OCI-LY7 (cell line): ENCODE data around the gene TBCEL. TPM values are rescaled to one million over a fixed set of nuclear protein-coding genes. Genes with fewer than 3 reads are reported as not detected.

Experiments
- BruUV-seq: library from RNA; stranded (reverse); fragments of 400-500 nt; replicated peaks from 2 replicates; lab custom pipeline; 2021; lab: Mats Ljungman, UMichigan
- CTCF ChIA-PET: fragments of 300-600 bp; sonication (Branson Sonifier 250); formaldehyde crosslinking; loops from one replicate; lab custom pipeline; 2022; ENCODE audit warnings: antibody characterized with exemption; ENCODE audit not compliant: unreplicated experiment; lab: Charles Lee
- POLR2A ChIA-PET: fragments of 300-600 bp; sonication (Branson Sonifier 250); formaldehyde crosslinking; loops from one replicate; lab custom pipeline; 2022; ENCODE audit warnings: antibody characterized with exemption; lab: Charles Lee
- DNase-seq: peaks from one replicate; pipeline ENCODE4 v3.0.0-alpha.2; 2015; ENCODE audit warnings: low spot score
- H2AFZ ChIP-seq: fragments of 200-600 bp; sonication (generic), shearing (Covaris generic); 2 replicates; pipeline ENCODE4 v1.6.1; 2014; ENCODE audit warnings: mild to moderate bottlenecking, antibody characterized with exemption, low read length, moderate library complexity
- H3K27ac ChIP-seq: fragments of 200-600 bp; sonication (generic); 2 replicates; pipeline ENCODE4 v1.5.1; 2014; ENCODE audit warnings: mixed run types, low read depth, mild to moderate bottlenecking, moderate library complexity, low read length, inconsistent platforms; ENCODE audit not compliant: poor library complexity, severe bottlenecking
- H3K36me3 ChIP-seq: fragments of 200-600 bp; sonication (generic); 2 replicates; pipeline ENCODE4 v1.6.1; 2014; ENCODE audit warnings: mild to moderate bottlenecking, antibody characterized with exemption, low read length, moderate library complexity, mixed read lengths; ENCODE audit not compliant: insufficient read depth
- H3K4me1 ChIP-seq: fragments of 200-600 bp; sonication (generic); 2 replicates; pipeline ENCODE4 v1.5.1; 2014; ENCODE audit warnings: mild to moderate bottlenecking, low read length; ENCODE audit not compliant: insufficient read depth, poor library complexity, severe bottlenecking
- H3K4me2 ChIP-seq: fragments of 200-600 bp; sonication (generic); 2 replicates; pipeline ENCODE4 v1.6.1; 2014; ENCODE audit warnings: mild to moderate bottlenecking, low read length
- H3K4me3 ChIP-seq: fragments of 200-600 bp; sonication (generic); 2 replicates; pipeline ENCODE4 v1.5.1; 2014; ENCODE audit warnings: mild to moderate bottlenecking, low read depth, low read length; ENCODE audit not compliant: poor library complexity, severe bottlenecking
- H3K79me2 ChIP-seq: fragments of 200-600 bp; sonication (generic); 2 replicates; pipeline ENCODE4 v1.6.1; 2016; ENCODE audit warnings: low read depth, mild to moderate bottlenecking, low read length, moderate library complexity, mixed read lengths; ENCODE audit not compliant: insufficient read depth
- H3K9me2 ChIP-seq: fragments of 200-600 bp; sonication (generic); 2 replicates; pipeline ENCODE4 v1.6.1; 2016; ENCODE audit warnings: mild to moderate bottlenecking, low read length, mixed read lengths; ENCODE audit not compliant: insufficient read depth
- H3K9me3 ChIP-seq: fragments of 200-600 bp; sonication (generic); 2 replicates; pipeline ENCODE4 v1.6.1; 2014; ENCODE audit warnings: mild to moderate bottlenecking, mixed run types, low read length, mixed read lengths
- H4K20me1 ChIP-seq: fragments of 200-600 bp; sonication (generic); 2 replicates; pipeline ENCODE4 v1.6.1; 2014; ENCODE audit warnings: mild to moderate bottlenecking, antibody characterized with exemption, low read length, moderate library complexity, mixed read lengths; ENCODE audit not compliant: insufficient read depth
- CTCF ChIP-seq: fragments of 200-600 bp; sonication (generic); conservative IDR thresholded peaks from 2 replicates; pipeline ENCODE4 v1.5.1; 2014; ENCODE audit warnings: mild to moderate bottlenecking, antibody characterized with exemption, low read length, moderate library complexity, mixed read lengths
- EZH2phosphoT487 ChIP-seq: fragments of 200-600 bp; sonication (generic); IDR thresholded peaks from 2 replicates; pipeline ENCODE4 v1.6.1; 2018; ENCODE audit warnings: low read depth, borderline replicate concordance, mild to moderate bottlenecking, mixed run types, antibody characterized with exemption, low read length, moderate library complexity, mixed read lengths
- intact Hi-C: fragments of 100-400 bp; cut with micrococcal nuclease; formaldehyde crosslinking; loops from one replicate; pipeline ENCODE4 v1.10.0; 2022; ENCODE audit not compliant: unreplicated experiment
- total RNA-seq, 2 experiments: library from RNA; depleted of rRNA in 1 of 2; stranded (reverse); fragments of >200 nt in 1 of 2; shearing (Covaris generic) in 1 of 2; gene quantifications; 2 replicates each; pipeline ENCODE4 v1.2.3, GENCODE V29; 2014 to 2022

TBCEL gene
- total RNA-seq, 2 experiments from 2014 or later, result 13.0 to 17.1 TPM

DNA sequence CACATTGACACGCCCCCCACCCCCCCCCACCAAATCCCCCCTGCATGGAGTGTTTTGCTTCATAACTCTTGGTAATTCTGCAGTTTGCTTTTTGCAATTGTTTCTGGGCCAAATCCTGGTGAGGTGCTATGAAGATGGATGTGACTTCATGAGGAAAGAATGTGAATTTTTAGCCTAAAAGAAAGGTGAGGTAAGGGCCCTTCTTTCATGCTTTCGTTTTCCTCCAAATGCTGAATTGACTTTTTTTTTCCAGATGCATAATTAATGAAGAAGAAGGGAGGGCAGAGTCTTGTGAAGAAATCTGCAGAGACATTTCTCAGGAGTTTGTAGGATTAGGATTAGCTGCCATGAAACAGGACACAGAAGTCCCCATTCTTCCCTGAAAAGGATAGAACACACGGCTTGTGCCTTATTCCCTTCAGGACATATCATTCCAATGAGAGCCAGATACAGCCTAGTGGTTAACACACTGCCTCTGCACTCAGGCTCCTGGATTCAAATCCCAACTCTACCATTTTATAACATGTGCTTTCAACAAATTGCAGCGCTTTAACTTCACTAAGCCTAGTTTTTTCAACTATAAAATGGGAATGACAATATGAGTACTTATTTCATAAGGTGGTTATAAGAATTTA, 19.6 kb upstream of the TBCEL start:
- no peak overlapping the region for H2AFZ ChIP-seq
- TF ChIP-seq CTCF (no peak), EZH2phosphoT487 (no peak)
- ChIA-PET POLR2A (no interaction called here), CTCF (no interaction called here)
- no peaks in the 10 kb centered on the region for H3K9me2 ChIP-seq
- no TSS peak for BruUV-seq
- intact Hi-C loops, result no loop called here
- H3K9me3 ChIP-seq, result no peaks in the 10 kb centered on the region
- H3K4me1 ChIP-seq, result no peaks in the 10 kb centered on the region
- H3K79me2 ChIP-seq, result no peaks in the 10 kb centered on the region
- no peak overlapping the region for H3K27ac ChIP-seq
- H4K20me1 ChIP-seq, result no peaks in the 10 kb centered on the region
- no peak overlapping the region for H3K4me3 ChIP-seq
- DNase-seq, result no peak
- H3K4me2 ChIP-seq, result no peak overlapping the region
- H3K36me3 ChIP-seq, result no peaks in the 10 kb centered on the region

GRCh38 chr11:121006922-121007321, 17.0 kb upstream of the TBCEL start:
- no peaks in the 10 kb centered on the region for H3K9me3 ChIP-seq
- no peaks in the 10 kb centered on the region for H3K4me1 ChIP-seq
- no peaks in the 10 kb centered on the region for H4K20me1 ChIP-seq
- ChIA-PET POLR2A (interaction anchor here (0.7 kb wide), 1 partner anchor 479 kb away, joined by 4 read pairs; no protein-coding TSS in a partner anchor), CTCF (no interaction called here)
- H3K4me2 ChIP-seq, result no peak overlapping the region
- no peak overlapping the region for H2AFZ ChIP-seq
- intact Hi-C loops, result no loop called here
- no peaks in the 10 kb centered on the region for H3K79me2 ChIP-seq
- no TSS peak for BruUV-seq
- H3K27ac ChIP-seq, result no peak overlapping the region
- no peak for DNase-seq
- no peaks in the 10 kb centered on the region for H3K36me3 ChIP-seq
- no peaks in the 10 kb centered on the region for H3K9me2 ChIP-seq
- H3K4me3 ChIP-seq, result no peak overlapping the region
- TF ChIP-seq CTCF, result no peak
- TF ChIP-seq EZH2phosphoT487, result no peak

- H3K9me3 ChIP-seq, result no peaks in the 10 kb centered on the region
- no peaks in the 10 kb centered on the region for H3K4me1 ChIP-seq
- DNase-seq, result no peak
- CTCF ChIA-PET, result no interaction called here
- H3K4me2 ChIP-seq, result no peak overlapping the region
- TF ChIP-seq EZH2phosphoT487, result no peak
- no peak overlapping the region for H2AFZ ChIP-seq
- no peak overlapping the region for H3K4me3 ChIP-seq
- no TSS peak for BruUV-seq
- no peaks in the 10 kb centered on the region for H3K9me2 ChIP-seq
- H3K79me2 ChIP-seq, result no peaks in the 10 kb centered on the region
- no peak overlapping the region for H3K27ac ChIP-seq
- POLR2A ChIA-PET, result no interaction called here
- no peaks in the 10 kb centered on the region for H3K36me3 ChIP-seq
- intact Hi-C loops, result no loop called here
- H4K20me1 ChIP-seq, result no peaks in the 10 kb centered on the region
These were observed 15.4 kb upstream of the TBCEL start for GRCh38 chr11:121008551-121008950.
